PFSK-1 (cell line): ENCODE data around the gene RPS6KB1.

Experiments
- FOXP2 ChIP-seq: optimal IDR thresholded peaks from 2 replicates; pipeline ENCODE3; 2011; ENCODE audit warnings: borderline replicate concordance, control low read depth, inconsistent platforms; ENCODE audit not compliant: insufficient read depth; ENCODE audit errors: extremely low read length, extremely low read depth
- POLR2AphosphoS5 ChIP-seq: IDR thresholded peaks from 2 replicates; pipeline ENCODE4 v1.6.1; 2012; ENCODE audit warnings: low read depth, mild to moderate bottlenecking, control low read depth, low read length, moderate library complexity
- SIN3A ChIP-seq: IDR thresholded peaks from 2 replicates; pipeline ENCODE4 v1.6.1; 2012; ENCODE audit warnings: mild to moderate bottlenecking, low read length, moderate library complexity, borderline replicate concordance; ENCODE audit not compliant: insufficient read depth
- TAF1 ChIP-seq: IDR thresholded peaks from 2 replicates; pipeline ENCODE4 v1.6.1; 2012; ENCODE audit warnings: low read length, control low read depth, borderline replicate concordance; ENCODE audit not compliant: insufficient read depth
- TF ChIP-seq, protein P1 (sequence below), 2 experiments: IDR thresholded peaks; 2 replicates each; pipeline versions ENCODE4 v1.6.1 to v1.8.0; 2011 to 2012; ENCODE audit warnings: low read depth in 2 of 2, low read length in 2 of 2, control low read depth in 1 of 2, inconsistent platforms in 1 of 2, mild to moderate bottlenecking in 1 of 2, moderate library complexity in 1 of 2; ENCODE audit not compliant: insufficient read depth in 1 of 2

The RPS6KB1 gene

DNA sequence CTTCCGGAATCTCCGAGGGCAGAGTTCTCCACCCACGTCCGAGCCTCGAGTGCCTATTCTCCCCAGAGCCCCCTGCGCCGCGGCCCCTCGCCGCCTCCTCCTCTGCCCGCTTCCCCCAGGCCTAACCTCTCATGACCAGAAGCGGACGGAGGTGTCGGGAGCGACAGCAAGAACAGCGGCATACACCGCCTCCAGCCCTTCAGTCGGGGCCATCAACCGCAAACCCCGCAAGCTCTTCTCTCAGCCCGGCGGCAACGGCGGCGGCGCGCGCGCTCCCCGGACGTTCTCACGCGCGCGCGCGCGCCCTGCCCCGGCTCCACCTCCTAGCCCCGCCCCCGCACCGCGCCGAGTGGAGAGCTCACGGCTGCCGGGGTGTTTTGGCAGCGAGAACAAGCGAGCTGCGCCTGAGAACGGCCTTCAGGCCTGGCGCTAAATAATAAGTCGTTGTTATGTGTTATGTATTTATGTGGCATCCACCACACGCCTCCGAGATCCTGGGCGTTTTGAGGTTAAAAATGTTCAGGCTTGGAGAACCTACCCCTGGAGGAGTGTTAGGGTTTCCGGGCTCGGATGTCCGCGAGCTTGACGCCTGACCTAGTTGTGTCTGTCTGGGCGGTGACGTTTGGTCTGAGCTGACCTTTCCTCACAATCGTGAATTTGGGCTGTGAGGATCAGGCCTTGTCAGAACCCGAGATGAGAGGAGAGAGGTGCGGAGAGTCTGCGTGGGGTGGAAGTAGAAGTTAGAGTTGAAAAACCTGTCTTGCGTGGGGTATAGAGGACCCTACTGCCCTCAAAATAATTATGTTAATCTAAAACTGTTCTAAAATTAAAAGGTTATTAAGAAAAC, 71.8 kb downstream of the RPS6KB1 start, which contains the start of gene RNFT1:
Gene RNFT1 (minus strand): TSS at position 259 of the 847 bp plus-strand sequence. CDS start 77 bp downstream, at position 182.
- TF ChIP-seq SIN3A (no peak), FOXP2 (peak; percentile 33), TAF1 (peak; percentile 74; the same call in 1 of the 2 replicates), POLR2AphosphoS5 (peak; percentile 71; the same call in 1 of the 2 replicates)
- TF ChIP-seq, protein P1, sequence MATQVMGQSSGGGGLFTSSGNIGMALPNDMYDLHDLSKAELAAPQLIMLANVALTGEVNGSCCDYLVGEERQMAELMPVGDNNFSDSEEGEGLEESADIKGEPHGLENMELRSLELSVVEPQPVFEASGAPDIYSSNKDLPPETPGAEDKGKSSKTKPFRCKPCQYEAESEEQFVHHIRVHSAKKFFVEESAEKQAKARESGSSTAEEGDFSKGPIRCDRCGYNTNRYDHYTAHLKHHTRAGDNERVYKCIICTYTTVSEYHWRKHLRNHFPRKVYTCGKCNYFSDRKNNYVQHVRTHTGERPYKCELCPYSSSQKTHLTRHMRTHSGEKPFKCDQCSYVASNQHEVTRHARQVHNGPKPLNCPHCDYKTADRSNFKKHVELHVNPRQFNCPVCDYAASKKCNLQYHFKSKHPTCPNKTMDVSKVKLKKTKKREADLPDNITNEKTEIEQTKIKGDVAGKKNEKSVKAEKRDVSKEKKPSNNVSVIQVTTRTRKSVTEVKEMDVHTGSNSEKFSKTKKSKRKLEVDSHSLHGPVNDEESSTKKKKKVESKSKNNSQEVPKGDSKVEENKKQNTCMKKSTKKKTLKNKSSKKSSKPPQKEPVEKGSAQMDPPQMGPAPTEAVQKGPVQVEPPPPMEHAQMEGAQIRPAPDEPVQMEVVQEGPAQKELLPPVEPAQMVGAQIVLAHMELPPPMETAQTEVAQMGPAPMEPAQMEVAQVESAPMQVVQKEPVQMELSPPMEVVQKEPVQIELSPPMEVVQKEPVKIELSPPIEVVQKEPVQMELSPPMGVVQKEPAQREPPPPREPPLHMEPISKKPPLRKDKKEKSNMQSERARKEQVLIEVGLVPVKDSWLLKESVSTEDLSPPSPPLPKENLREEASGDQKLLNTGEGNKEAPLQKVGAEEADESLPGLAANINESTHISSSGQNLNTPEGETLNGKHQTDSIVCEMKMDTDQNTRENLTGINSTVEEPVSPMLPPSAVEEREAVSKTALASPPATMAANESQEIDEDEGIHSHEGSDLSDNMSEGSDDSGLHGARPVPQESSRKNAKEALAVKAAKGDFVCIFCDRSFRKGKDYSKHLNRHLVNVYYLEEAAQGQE (IDR thresholded peaks at IDR 0.05; ENCODE audit: insufficient read depth in 1 of 2, low read depth in 2 of 2, low read length in 2 of 2), result no peak

DNA sequence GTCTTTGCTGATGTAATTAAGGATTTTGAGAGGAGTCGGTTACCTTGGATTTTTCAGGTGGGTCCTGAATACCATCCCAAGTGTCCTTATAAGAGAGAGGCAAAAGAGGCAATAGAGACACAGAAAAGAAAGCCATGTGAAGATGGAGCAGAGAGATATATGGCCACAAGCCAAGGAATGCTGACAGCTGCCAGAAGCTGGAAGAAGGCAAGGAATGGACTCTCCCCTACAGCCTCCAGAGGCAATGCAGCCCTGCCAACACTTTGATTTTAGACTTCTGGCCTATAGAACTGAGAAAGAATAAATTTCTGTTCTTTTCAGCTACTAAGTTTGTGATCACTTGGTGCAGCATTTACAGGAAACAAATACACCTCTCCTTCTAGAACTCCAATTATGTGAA, 79.9 kb downstream of the RPS6KB1 start:
- TF ChIP-seq TAF1, result no peak
- TF ChIP-seq SIN3A, result no peak
- TF ChIP-seq FOXP2, result no peak
- TF ChIP-seq, protein P1 (IDR thresholded peaks at IDR 0.05; ENCODE audit: insufficient read depth in 1 of 2, low read depth in 2 of 2, low read length in 2 of 2), result no peak
- TF ChIP-seq POLR2AphosphoS5, result no peak
